Renal cortex interstitium (tissue), 15 donors: ENCODE data around the gene ENPP5. TPM values are rescaled to one million over a fixed set of nuclear protein-coding genes. Genes with fewer than 3 reads are reported as not detected.

Source experiments
- DNase-seq, 11 donors: peaks; one replicate each; pipeline ENCODE4 v3.0.0-alpha.2; 2013; ENCODE audit warnings: low read depth in 9 of 11, low spot score in 4 of 11; ENCODE audit errors: extremely low read depth in 1 of 11
- long read RNA-seq, 16 experiments: transcript quantifications; one replicate each; lab custom pipeline, GENCODE V29; 2026
- polyA plus RNA-seq, 3 donors: library from polyadenylated mRNA; unstranded; fragments of 120-200 nt; gene quantifications; one replicate each; pipeline ENCODE4 v1.2.1, GENCODE V29; 2013; ENCODE audit not compliant: insufficient read length in 3 of 3

The ENPP5 gene, protein sequence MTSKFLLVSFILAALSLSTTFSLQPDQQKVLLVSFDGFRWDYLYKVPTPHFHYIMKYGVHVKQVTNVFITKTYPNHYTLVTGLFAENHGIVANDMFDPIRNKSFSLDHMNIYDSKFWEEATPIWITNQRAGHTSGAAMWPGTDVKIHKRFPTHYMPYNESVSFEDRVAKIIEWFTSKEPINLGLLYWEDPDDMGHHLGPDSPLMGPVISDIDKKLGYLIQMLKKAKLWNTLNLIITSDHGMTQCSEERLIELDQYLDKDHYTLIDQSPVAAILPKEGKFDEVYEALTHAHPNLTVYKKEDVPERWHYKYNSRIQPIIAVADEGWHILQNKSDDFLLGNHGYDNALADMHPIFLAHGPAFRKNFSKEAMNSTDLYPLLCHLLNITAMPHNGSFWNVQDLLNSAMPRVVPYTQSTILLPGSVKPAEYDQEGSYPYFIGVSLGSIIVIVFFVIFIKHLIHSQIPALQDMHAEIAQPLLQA
- 10 to 100 TPM; 14.0 to 22.0 (median 18.7) TPM for polyA plus RNA-seq
- long read RNA-seq, donor 1, partial matches to known transcripts: 0 of 3 reads
- long read RNA-seq, donor 1, other reads (novel, unspliced or antisense): 0 of 3 reads
- long read RNA-seq, donor 2, partial matches to known transcripts: 0 of 1 reads
- long read RNA-seq, donor 2, other reads (novel, unspliced or antisense): 0 of 1 reads
- long read RNA-seq, donor 3, partial matches to known transcripts: 0 of 2 reads
- long read RNA-seq, donor 3, other reads (novel, unspliced or antisense): 0 of 2 reads
- long read RNA-seq, donor 4, transcript ENPP5-201 (4 exons, 2,544 nt): major isoform, 6 of 6 reads
- long read RNA-seq, donor 4, partial matches to known transcripts: 0 of 6 reads
- long read RNA-seq, donor 4, other reads (novel, unspliced or antisense): 0 of 6 reads
- long read RNA-seq, donor 5: 0 reads
- long read RNA-seq, donor 6, transcript ENPP5-201 (4 exons, 2,544 nt): major isoform, 8 of 10 reads
- long read RNA-seq, donor 6, partial matches to known transcripts: 0 of 10 reads
- long read RNA-seq, donor 6, other reads (novel, unspliced or antisense): 0 of 10 reads
- long read RNA-seq, donor 7, transcript ENPP5-201 (4 exons, 2,544 nt): major isoform, 5 of 5 reads
- long read RNA-seq, donor 7, partial matches to known transcripts: 0 of 5 reads
- long read RNA-seq, donor 7, other reads (novel, unspliced or antisense): 0 of 5 reads
- long read RNA-seq, donor 8: 0 reads
- long read RNA-seq, donor 9, partial matches to known transcripts: 0 of 2 reads
- long read RNA-seq, donor 9, other reads (novel, unspliced or antisense): 0 of 2 reads
- long read RNA-seq, donor 10: 0 reads
- long read RNA-seq, donor 11: 0 reads
- long read RNA-seq, donor 12, partial matches to known transcripts: 0 of 2 reads
- long read RNA-seq, donor 12, other reads (novel, unspliced or antisense): 0 of 2 reads
- long read RNA-seq, donor 13: 0 reads
- long read RNA-seq, donor 14, partial matches to known transcripts: 0 of 2 reads
- long read RNA-seq, donor 14, other reads (novel, unspliced or antisense): 0 of 2 reads
- long read RNA-seq, donor 15, partial matches to known transcripts: 0 of 1 reads
- long read RNA-seq, donor 15, other reads (novel, unspliced or antisense): 0 of 1 reads
- long read RNA-seq, donor 16, transcript ENPP5-202 (5 exons, 3,834 nt): minor isoform, 5 of 13 reads
- long read RNA-seq, donor 16, transcript ENPP5-201 (4 exons, 2,544 nt): major isoform, 7 of 13 reads
- long read RNA-seq, donor 16, partial matches to known transcripts: 0 of 13 reads
- long read RNA-seq, donor 16, other reads (novel, unspliced or antisense): 0 of 13 reads

GRCh38 chr6:46170357-46171289, at the start of gene ENPP5:
Gene ENPP5 (minus strand): TSS chr6:46170980. CDS start chr6:46168262, 2,718 bp downstream.
- DNase-seq: peak; percentile 42 to 84 (median 70)

DNA sequence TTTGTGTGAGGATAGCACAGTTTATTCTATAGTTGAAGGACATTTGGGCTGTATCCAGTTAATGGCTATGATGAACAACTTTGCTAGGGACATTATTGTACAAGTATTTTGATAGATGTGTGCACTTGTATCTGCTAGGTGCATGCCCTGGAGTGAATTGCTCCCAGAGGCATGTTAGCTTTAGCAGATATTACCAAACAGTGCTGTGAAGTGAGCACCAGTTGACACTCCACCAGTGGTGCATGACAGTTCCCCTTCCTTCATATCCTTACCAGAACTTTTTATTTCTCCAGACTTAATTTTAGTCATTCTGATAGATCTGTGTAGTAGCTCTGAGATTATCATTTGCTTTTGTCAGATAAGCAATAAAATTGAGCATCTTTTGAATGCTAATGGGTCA, 48.9 kb upstream of the ENPP5 start:
- no peak for DNase-seq

GRCh38 chr6:46218457-46218856, 47.7 kb upstream of the ENPP5 start:
- DNase-seq: no peak

GRCh38 chr6:46217671-46218131, 46.9 kb upstream of the ENPP5 start:
- no peak for DNase-seq

DNA sequence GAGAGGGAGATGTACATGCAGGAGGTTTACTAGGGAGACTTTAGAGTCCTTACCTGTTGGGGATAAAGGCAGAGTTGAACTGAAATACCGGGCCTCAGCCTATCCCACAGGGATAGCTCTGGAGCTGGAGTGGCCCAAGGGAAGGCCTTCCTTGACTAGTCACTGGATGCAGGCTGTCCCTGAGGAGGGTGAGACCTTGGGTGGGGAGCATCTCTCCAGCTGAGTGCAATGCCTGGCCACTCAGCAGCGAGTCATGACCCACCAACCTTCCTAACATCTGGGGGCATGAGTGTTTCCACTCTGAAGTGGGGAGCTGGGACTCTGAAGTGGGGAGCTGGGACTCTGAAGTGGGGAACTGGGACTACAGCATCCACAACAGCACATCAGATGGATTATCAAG, 46.1 kb upstream of the ENPP5 start:
- no peak for DNase-seq

DNA sequence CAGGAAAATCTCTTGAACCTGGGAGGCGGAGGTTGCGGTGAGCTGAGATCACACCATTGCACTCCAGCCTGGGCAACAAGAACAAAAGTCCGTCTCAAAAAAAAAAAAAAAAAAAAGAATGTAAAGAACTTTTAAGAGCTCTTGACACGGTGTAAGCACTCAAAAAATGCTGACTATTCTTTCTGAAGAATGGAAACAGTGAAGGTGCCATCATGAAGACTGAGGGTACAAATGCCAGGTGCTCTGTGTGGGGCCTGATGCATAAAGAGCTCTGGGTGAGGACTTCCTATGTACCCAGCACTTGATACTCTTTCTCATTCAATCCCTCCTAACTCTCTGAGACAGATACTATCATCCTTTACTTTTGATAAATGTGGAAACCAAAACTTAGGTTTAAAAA, 45.0 kb upstream of the ENPP5 start:
- DNase-seq: no peak

DNA sequence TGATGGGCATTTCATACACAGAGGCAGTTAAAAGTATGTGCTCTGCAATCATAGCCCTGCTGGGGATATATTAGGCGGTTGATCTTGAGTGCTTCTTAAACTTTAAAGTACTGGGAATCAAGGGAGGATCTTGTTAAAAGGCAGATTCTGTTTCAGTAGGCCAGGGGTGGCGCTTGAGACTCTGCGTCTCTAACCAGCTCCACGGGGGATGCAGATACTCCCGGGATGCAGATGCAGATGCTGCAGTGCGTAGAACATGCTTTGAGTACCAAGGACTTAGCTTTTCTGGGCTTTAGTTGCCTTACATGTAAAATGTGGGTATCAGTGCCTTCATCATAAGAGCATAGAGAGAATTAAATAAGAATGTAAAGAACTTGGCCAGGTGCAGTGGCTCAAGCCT, 44.4 kb upstream of the ENPP5 start:
- DNase-seq: no peak

DNA sequence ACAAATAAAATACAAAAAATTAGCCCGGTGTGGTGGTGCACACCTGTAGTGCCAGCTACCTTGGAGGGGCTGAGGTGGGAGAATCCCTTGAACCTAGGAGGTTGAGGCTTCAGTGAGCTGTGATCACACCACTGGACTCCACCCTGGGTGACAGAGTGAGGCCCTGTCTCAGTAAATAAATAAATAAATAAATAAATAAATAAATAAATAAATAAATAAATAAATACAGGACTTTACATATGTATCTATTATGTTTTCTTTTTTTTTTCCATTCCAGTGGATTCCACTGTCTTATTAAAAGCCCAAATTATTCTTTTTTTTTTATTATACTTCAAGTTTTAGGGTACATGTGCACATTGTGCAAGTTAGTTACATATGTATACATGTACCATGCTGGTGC, 41.1 kb upstream of the ENPP5 start:
- DNase-seq: no peak

DNA sequence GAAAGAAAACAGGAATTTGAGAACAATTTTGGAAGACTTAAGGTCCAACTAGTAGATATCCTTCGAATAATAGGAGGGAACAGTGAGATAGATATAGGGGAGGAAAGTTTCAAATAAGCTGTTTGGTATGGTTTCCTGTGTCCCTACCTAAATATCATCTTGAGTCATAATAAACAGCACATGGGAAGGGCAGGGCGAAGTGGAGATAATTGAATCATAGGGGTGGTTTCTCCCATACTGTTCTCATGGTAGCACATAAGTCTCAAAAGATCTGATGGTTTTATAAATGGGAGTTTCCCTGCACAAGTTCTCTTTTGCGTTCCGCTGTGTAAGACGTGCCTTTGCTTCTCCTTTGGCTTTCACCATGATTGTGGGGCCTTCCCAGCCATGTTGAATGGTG, 39.5 kb upstream of the ENPP5 start:
- no peak for DNase-seq

DNA sequence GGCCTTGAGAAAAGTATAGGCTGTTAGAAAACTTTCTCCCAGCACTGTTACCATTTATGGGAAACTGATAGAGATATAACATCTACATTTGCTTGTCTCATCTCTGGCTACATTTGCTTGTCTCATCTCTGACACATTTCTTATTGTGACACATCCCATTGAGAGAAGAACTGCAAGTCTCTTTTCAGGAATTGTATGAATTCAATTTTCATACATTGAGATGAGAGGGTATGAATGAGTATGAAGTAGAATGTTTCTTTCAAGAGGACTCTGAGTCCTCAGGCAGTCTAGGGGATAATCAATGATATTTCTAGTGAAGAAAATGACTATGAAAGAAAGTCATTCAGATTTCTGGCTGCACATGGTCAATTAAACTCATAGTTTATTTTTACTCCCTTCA, 37.5 kb upstream of the ENPP5 start:
- no peak for DNase-seq

GRCh38 chr6:46207174-46207573, 36.4 kb upstream of the ENPP5 start:
- no peak for DNase-seq

DNA sequence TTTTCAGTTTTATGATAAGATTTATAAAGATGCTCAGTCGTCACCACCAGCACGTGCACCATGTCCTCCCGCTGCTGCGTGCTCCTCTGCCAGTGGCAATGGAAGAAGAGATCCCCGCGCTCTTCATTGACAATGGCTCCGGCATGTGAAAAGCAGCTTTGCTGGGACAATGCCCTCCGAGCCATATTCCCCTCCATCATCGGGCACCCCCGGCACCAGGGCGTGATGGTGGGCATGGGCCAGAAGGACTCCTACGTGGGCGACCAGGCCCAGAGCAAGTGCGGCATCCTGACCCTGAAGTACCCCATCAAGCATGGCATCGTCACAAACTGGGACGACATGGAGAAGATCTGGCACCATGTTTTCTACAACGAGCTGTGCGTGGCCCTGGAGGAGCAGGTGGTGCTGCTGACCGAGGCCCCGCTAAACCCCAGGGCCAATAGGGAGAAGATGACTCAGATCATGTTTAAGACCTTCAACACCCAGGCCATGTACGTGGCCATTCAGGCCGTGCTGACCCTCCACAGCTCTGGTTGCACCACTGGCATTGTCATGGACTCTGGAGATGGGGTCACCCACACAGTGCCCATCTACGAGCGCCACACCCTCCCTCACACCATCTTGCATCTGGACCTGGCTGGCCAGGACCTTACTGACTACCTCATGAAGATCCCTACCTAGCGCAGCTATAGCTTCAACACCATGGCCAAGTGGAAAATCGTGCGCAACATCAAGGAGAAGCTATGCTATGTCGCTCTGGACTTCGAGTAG, 34.3 kb upstream of the ENPP5 start:
- no peak for DNase-seq

- peak in 9 of 11 donors; percentile 38 to 72 (median 50) for DNase-seq
Observed at GRCh38 chr6:46203391-46204177, 32.8 kb upstream of the ENPP5 start.

GRCh38 chr6:46201702-46202101, 30.9 kb upstream of the ENPP5 start:
- no peak for DNase-seq

GRCh38 chr6:46199387-46199786, 28.6 kb upstream of the ENPP5 start:
- DNase-seq: no peak

- no peak for DNase-seq
Observed at GRCh38 chr6:46191961-46192360, 21.2 kb upstream of the ENPP5 start.
